ENCODE measurements around the gene SPDYC.
"Not testable (repeated sequence)": the region's sequence is repeated elsewhere in the genome, so short reads cannot be mapped to it uniquely, and the experiment has no call there.

The SPDYC gene

DNA sequence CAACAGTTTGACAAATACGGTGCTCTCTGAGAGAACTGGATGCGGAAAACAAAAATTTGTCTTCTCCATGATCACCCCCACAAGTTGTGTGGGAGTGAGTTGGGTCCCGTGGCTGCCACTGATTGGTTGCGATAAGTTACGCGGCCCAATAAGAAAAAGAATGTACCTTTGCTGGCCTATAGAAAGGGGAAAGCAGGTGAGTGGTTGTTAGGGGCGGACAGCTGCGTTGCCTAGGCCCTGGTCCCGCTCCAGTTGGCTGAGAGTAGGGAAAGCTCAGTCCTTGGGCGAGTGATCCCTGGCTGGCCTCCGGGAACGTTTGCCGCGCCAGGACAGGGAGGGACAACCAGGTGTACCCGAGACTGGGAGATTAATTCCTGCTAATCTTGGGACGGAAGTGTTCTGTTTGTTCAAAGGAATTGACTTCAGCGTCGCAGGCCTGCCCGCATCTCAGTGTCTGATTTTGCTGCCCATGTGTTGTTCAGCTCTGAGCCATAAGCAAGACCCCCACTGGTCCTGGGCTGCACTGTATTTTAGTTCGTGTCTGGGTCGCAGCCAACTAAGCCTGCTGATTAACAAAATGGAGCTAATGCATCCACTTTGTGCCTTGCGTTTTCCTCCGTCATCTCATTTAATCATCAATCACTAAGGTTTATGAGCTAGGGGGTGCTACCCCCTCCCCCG, 34.9 kb upstream of the SPDYC start:
- no peaks in the 10 kb centered on the region for H3K36me3 ChIP-seq (ENCODE audit: control insufficient read depth, insufficient read depth, low read length)
- H3K27me3 ChIP-seq (ENCODE audit: control insufficient read depth, insufficient read depth, low read length, poor library complexity, severe bottlenecking), result no peaks in the 10 kb centered on the region
- peaks cover 11% of the 10 kb centered on the region for H3K4me1 ChIP-seq (ENCODE audit: control insufficient read depth, insufficient read depth, low read length)
- 9 to 10% methylated on average over 24 of the region's 24 CpGs for WGBS, 2 experiments
- peak overlapping the region; percentile 96 for H3K27ac ChIP-seq (ENCODE audit: insufficient read depth, low read depth, low read length, poor library complexity, severe bottlenecking)
- peak overlapping the region; percentile 83 for H3K4me3 ChIP-seq (ENCODE audit: insufficient read depth, low read depth, low read length)
- no peaks in the 10 kb centered on the region for H3K9me3 ChIP-seq (ENCODE audit: control insufficient read depth, low read length)

DNA sequence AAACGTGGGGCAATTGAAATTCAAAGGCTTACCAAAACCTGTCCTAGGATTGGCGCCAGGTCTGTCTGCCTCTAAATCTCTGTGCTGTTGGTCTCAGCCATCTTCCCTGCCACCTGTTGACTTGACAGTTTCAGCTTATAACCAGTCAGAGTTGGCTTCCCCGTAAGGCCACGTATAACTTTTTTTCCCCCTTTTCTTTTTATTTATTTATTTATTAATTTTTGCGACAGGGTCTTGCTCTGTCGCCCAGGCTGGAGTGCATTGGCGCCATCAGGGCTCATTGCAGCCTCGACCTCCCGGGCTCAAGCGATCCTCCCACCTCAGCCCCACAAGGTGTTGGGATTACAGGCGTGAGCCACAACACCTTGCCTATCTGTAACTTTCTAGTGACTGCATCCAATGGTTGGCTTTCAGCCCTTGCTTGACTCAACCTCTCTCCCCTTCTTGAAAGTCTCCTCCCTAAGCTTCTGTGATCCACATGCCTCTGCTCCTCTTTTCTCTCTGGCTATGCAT, 34.3 kb upstream of the SPDYC start:
- H3K9me3 ChIP-seq (ENCODE audit: control insufficient read depth, low read length), result no peaks in the 10 kb centered on the region
- H3K27me3 ChIP-seq (ENCODE audit: control insufficient read depth, insufficient read depth, low read length, poor library complexity, severe bottlenecking), result peaks cover 4% of the 10 kb centered on the region
- peak overlapping the region; percentile 83 for H3K4me3 ChIP-seq (ENCODE audit: insufficient read depth, low read depth, low read length)
- WGBS, 2 experiments, result 75 to 78% methylated on average over 11 of the region's 11 CpGs
- H3K36me3 ChIP-seq (ENCODE audit: control insufficient read depth, insufficient read depth, low read length), result no peaks in the 10 kb centered on the region
- peaks cover 11% of the 10 kb centered on the region for H3K4me1 ChIP-seq (ENCODE audit: control insufficient read depth, insufficient read depth, low read length)
- H3K27ac ChIP-seq (ENCODE audit: insufficient read depth, low read depth, low read length, poor library complexity, severe bottlenecking), result no peak overlapping the region

DNA sequence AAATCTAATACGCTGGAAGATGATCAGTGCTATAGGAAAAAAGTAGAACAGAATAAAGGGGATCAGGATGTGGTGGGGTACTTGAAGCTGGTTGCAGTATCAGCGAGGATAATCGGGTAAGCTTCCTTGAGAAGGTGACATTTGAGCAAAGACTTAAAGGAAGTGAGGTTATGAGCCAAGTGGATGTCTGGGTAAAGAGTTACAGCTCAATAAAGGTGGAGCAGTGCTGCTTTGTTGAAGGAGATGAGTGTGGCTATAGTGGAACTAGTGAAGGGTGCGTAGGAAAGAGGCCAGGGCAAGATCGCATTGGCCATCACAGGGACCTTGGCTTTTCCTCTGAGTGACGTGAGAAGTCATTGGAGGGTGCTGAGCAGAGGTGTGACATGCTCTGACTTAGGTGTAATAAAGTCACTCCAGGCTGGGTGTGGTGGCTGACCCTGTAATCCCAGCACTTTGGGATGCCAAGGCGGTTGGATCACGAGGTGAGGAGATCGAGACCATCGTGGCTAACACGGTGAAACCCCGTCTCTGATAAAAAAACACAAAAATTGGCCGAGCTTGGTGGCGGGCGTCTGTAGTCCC, 33.4 kb upstream of the SPDYC start:
- Histone ChIP-seq H3K27ac (ENCODE audit: insufficient read depth, low read depth, low read length, poor library complexity, severe bottlenecking) (no peak overlapping the region), H3K4me3 (ENCODE audit: insufficient read depth, low read depth, low read length) (no peak overlapping the region), H3K36me3 (ENCODE audit: control insufficient read depth, insufficient read depth, low read length) (no peaks in the 10 kb centered on the region), H3K27me3 (ENCODE audit: control insufficient read depth, insufficient read depth, low read length, poor library complexity, severe bottlenecking) (peaks cover 8% of the 10 kb centered on the region), H3K9me3 (ENCODE audit: control insufficient read depth, low read length) (no peaks in the 10 kb centered on the region), H3K4me1 (ENCODE audit: control insufficient read depth, insufficient read depth, low read length) (peaks cover 11% of the 10 kb centered on the region)
- WGBS, 2 experiments, result 91% methylated on average over 15 of the region's 15 CpGs

DNA sequence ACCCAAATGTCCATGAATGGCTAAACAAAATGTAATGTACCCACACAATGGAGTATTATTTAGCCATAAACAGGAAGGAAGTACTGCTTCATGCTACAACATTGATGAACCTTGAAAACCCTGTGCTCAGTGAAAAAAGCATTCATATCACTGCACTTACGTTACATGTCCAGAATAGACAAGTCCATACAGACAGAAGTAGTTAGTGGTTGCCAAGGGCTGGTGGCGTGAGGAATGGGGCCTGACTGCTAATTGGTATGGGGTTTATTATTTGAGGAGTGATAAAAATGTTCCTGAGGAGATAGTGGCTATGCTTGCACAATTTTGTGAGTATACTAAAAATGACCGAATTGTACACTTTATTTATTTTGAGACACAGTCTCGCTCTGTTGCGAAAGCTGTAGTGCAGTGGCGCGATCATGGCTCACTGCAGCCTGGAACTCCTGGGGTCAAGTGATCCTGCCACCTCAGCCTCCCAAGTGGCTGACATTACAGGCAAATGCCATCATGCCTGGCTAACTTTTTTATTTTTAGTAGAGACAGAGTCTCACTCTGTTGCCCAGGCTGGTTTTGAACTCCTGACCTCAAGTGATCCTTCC, 28.0 kb upstream of the SPDYC start:
- Histone ChIP-seq H3K4me1 (ENCODE audit: control insufficient read depth, insufficient read depth, low read length) (no peaks in the 10 kb centered on the region), H3K36me3 (ENCODE audit: control insufficient read depth, insufficient read depth, low read length) (no peaks in the 10 kb centered on the region), H3K4me3 (ENCODE audit: insufficient read depth, low read depth, low read length) (no peak overlapping the region), H3K27me3 (ENCODE audit: control insufficient read depth, insufficient read depth, low read length, poor library complexity, severe bottlenecking) (peaks cover 15% of the 10 kb centered on the region), H3K27ac (ENCODE audit: insufficient read depth, low read depth, low read length, poor library complexity, severe bottlenecking) (no peak overlapping the region), H3K9me3 (ENCODE audit: control insufficient read depth, low read length) (no peaks in the 10 kb centered on the region)
- 96 to 97% methylated on average over 7 of the region's 7 CpGs for WGBS, 2 experiments

DNA sequence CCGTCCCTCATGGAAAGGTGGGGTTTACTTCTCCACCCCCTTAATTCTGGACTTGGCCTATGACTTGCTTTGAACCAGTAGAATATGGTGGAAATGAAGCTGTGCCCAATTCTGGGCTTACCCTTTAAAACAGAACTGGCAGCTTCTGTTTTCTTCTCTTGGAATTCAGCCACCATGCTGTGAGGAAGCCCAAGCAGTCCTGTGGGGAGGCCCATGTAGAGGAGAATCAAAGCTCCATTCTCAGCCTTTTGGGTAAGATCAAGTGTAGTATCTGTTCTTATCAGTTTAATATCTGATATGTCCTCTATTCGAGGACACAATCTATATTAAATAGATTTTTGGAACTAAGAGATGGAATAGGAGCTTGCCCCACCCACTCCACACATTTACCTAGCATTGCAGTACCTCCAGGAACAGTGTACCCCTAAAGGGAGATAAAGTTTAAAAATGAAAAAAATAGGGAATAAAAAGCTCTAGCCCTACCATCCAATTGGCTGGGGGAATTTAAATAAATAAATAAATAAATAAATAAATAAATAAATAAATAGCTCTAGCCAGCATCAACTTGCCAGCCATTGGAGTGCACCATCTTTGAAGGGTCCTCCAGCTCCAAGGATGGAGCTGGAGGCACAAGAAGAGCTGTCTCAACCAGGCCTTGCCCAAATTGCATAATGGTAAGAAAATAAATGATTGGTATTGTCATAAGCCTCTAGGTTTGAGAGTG, 22.5 kb upstream of the SPDYC start:
- 90 to 100% methylated on average over 1 of the region's 2 CpGs for whole genome bisulfite sequencing, 2 experiments
- Histone ChIP-seq H3K27me3 (ENCODE audit: control insufficient read depth, insufficient read depth, low read length, poor library complexity, severe bottlenecking) (no peaks in the 10 kb centered on the region), H3K4me3 (ENCODE audit: insufficient read depth, low read depth, low read length) (no peak overlapping the region), H3K9me3 (ENCODE audit: control insufficient read depth, low read length) (no peaks in the 10 kb centered on the region), H3K4me1 (ENCODE audit: control insufficient read depth, insufficient read depth, low read length) (no peaks in the 10 kb centered on the region), H3K27ac (ENCODE audit: insufficient read depth, low read depth, low read length, poor library complexity, severe bottlenecking) (no peak overlapping the region), H3K36me3 (ENCODE audit: control insufficient read depth, insufficient read depth, low read length) (no peaks in the 10 kb centered on the region)

DNA sequence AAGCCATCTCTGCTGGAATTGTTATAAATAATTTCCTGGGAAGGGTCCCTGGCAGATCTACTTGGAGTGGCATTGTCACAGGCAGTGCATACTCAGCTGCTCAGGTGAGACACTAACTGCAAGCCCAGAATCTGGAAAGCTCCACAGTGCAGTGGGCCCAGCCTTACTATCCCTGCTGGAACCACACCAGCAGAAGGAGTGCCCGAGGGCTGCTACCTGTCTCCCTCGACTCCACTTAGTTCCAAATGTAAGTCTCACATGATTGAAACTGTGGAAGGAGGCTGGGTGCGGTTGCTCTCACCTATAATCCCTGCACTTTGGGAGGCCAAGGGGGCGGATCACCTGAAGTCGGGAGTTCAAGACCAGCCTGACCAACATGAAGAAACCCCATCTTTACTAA, 21.4 kb upstream of the SPDYC start:
- no peaks in the 10 kb centered on the region for H3K36me3 ChIP-seq (ENCODE audit: control insufficient read depth, insufficient read depth, low read length)
- no peaks in the 10 kb centered on the region for H3K27me3 ChIP-seq (ENCODE audit: control insufficient read depth, insufficient read depth, low read length, poor library complexity, severe bottlenecking)
- no peak overlapping the region for H3K27ac ChIP-seq (ENCODE audit: insufficient read depth, low read depth, low read length, poor library complexity, severe bottlenecking)
- whole genome bisulfite sequencing, 2 experiments, result 86 to 87% methylated on average over 5 of the region's 5 CpGs
- no peaks in the 10 kb centered on the region for H3K4me1 ChIP-seq (ENCODE audit: control insufficient read depth, insufficient read depth, low read length)
- no peak overlapping the region for H3K4me3 ChIP-seq (ENCODE audit: insufficient read depth, low read depth, low read length)
- H3K9me3 ChIP-seq (ENCODE audit: control insufficient read depth, low read length), result no peaks in the 10 kb centered on the region

DNA sequence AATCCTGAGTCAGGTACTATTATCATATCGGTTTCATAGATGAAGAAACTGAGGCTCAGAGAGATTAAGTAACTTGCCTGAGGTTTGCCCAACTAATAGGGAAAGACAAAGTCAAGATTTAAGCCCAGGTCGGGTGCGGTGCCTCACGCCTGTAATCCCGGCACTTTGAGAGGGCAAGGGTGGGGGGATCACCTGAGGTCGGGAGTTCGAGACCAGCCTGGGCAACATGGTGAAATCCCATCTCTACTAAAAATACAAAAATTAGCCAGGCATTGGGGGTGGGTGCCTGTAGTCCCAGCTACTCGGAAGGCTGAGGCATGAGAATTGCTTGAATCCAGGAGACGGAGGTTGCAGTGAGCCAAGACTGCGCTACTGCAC, 19.9 kb upstream of the SPDYC start:
- H3K4me1 ChIP-seq (ENCODE audit: control insufficient read depth, insufficient read depth, low read length); H3K36me3 ChIP-seq (ENCODE audit: control insufficient read depth, insufficient read depth, low read length); H3K9me3 ChIP-seq (ENCODE audit: control insufficient read depth, low read length); H3K4me3 ChIP-seq (ENCODE audit: insufficient read depth, low read depth, low read length); H3K27me3 ChIP-seq (ENCODE audit: control insufficient read depth, insufficient read depth, low read length, poor library complexity, severe bottlenecking); H3K27ac ChIP-seq (ENCODE audit: insufficient read depth, low read depth, low read length, poor library complexity, severe bottlenecking): not testable (repeated sequence)
- 83 to 88% methylated on average over 10 of the region's 10 CpGs for WGBS, 2 experiments

DNA sequence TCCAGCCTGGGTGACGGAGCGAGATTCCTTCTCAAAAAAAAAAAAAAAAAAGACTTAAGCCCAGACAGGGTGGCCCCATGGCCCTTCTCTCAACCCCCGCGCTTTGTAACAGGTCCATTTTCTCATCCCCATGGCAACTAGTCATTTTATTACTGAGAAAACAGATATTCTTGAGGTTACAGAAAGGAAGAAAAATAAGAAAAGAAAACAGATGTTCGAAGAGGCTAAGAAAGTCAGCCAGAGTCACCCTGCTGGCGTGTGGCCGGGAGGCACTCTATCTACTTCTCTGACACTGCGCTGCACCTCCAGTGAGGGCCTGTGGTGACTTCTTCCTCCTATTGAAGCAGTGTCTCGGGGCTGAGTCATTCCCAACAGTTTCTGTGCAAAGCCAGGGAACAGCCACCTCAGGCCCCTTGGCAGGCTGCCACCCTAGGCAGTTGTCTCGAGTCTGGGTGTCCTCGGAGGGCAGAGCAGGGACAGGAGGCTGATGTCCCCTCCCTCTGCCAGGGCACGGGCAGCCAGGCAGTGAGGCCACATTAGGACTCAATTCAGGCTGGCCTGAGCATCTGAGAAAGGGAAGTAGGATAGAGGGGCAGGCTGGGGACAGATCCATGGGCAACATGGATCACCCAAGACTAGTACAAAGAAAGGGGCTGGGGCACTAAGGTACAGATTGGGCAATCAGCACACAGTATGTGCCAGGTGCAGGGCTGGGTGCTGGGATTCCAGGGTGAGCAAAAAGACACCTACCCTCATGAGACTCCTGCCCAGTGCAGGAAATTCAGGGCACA, 19.3 kb upstream of the SPDYC start:
- Histone ChIP-seq H3K9me3 (ENCODE audit: control insufficient read depth, low read length) (no peaks in the 10 kb centered on the region), H3K27ac (ENCODE audit: insufficient read depth, low read depth, low read length, poor library complexity, severe bottlenecking) (no peak overlapping the region), H3K27me3 (ENCODE audit: control insufficient read depth, insufficient read depth, low read length, poor library complexity, severe bottlenecking) (no peaks in the 10 kb centered on the region), H3K4me1 (ENCODE audit: control insufficient read depth, insufficient read depth, low read length) (no peaks in the 10 kb centered on the region), H3K36me3 (ENCODE audit: control insufficient read depth, insufficient read depth, low read length) (no peaks in the 10 kb centered on the region), H3K4me3 (ENCODE audit: insufficient read depth, low read depth, low read length) (no peak overlapping the region)
- 79 to 85% methylated on average over 10 to 12 of the region's 12 CpGs for WGBS, 2 experiments

DNA sequence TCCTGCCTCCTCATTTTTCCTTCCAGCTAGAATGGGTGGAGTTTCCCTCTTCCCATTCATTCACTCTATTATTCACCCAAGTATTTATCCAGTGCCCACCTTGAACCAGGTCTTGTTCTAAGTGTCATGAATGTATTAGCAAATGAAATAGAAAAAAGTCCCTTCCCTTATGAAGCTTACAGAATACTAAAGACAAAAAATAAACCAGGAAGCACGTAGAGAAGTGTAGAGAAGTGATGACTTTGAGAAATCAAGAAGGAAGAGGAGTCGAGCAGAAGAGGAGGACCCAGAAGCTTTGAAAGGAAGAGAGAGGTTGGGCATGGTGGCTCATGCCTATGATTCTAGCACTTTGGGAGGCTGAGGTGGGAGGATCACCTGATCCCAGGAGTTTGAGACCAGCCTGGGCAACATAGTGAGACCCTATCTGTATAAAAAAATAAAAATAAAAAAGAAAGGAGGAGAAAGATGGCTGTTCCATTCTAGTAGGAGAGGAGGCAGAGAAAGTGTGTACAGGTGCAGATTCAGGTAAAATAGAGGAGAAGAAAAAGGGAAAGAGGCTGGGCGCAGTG, 18.6 kb upstream of the SPDYC start:
- no peaks in the 10 kb centered on the region for H3K4me1 ChIP-seq (ENCODE audit: control insufficient read depth, insufficient read depth, low read length)
- H3K36me3 ChIP-seq (ENCODE audit: control insufficient read depth, insufficient read depth, low read length), result no peaks in the 10 kb centered on the region
- no peak overlapping the region for H3K27ac ChIP-seq (ENCODE audit: insufficient read depth, low read depth, low read length, poor library complexity, severe bottlenecking)
- no peak overlapping the region for H3K4me3 ChIP-seq (ENCODE audit: insufficient read depth, low read depth, low read length)
- 89 to 91% methylated on average over 3 of the region's 3 CpGs for WGBS, 2 experiments
- H3K27me3 ChIP-seq (ENCODE audit: control insufficient read depth, insufficient read depth, low read length, poor library complexity, severe bottlenecking), result no peaks in the 10 kb centered on the region
- H3K9me3 ChIP-seq (ENCODE audit: control insufficient read depth, low read length), result no peaks in the 10 kb centered on the region

All from ectodermal cell (in vitro differentiated cells).